GM12891 (cell line): ENCODE results near the gene LDLRAD3.

Experiments
- DNase-seq: peaks from one replicate; pipeline ENCODE4 v3.0.0; 2011; ENCODE audit warnings: low spot score; ENCODE audit not compliant: insufficient read length
- FAIRE-seq: peaks from 2 replicates; lab custom pipeline; 2011; peaks lifted over from hg19 to GRCh38; lab: Jason Lieb, UNC
- PAX5 ChIP-seq: IDR thresholded peaks from 2 replicates; pipeline ENCODE4 v1.6.1; 2011; ENCODE audit warnings: low read length, moderate library complexity, mild to moderate bottlenecking; ENCODE audit not compliant: insufficient read depth, severe bottlenecking
- POLR2A ChIP-seq: IDR thresholded peaks from 2 replicates; pipeline ENCODE4 v1.6.1; 2011; ENCODE audit warnings: low read depth, low read length, control low read depth
- POLR2AphosphoS5 ChIP-seq: IDR thresholded peaks from 2 replicates; pipeline ENCODE4 v1.6.1; 2011; ENCODE audit warnings: low read depth, low read length, control low read depth
- POU2F2 ChIP-seq: IDR thresholded peaks from 2 replicates; pipeline ENCODE4 v1.6.1; 2011; ENCODE audit warnings: low read depth, mild to moderate bottlenecking, control low read depth, low read length, moderate library complexity
- SPI1 ChIP-seq: IDR thresholded peaks from 2 replicates; pipeline ENCODE4 v1.6.1; 2011; ENCODE audit warnings: low read depth, low read length, control low read depth
- TAF1 ChIP-seq: IDR thresholded peaks from 2 replicates; pipeline ENCODE4 v1.6.1; 2011; ENCODE audit warnings: low read depth, low read length, control low read depth

The LDLRAD3 gene

GRCh38 chr11:36248436-36248835 lies 304.6 kb downstream of the LDLRAD3 start:
- DNase-seq (no peak), FAIRE-seq (no peak)
- TF ChIP-seq SPI1 (no peak), POLR2A (no peak), PAX5 (no peak), POU2F2 (no peak), POLR2AphosphoS5 (no peak), TAF1 (no peak)

- DNase-seq (no peak), FAIRE-seq (no peak)
- TF ChIP-seq TAF1: no peak
- TF ChIP-seq PAX5: no peak
- no peak for TF ChIP-seq SPI1
- TF ChIP-seq POLR2A: no peak
- no peak for TF ChIP-seq POU2F2
- no peak for TF ChIP-seq POLR2AphosphoS5
Measured at GRCh38 chr11:36249246-36249645, 305.4 kb downstream of the LDLRAD3 start.

- no peak for TF ChIP-seq TAF1
- FAIRE-seq (no peak), DNase-seq (no peak)
Measured at GRCh38 chr11:36251823-36252222, 308.0 kb downstream of the LDLRAD3 start.

- TF ChIP-seq POU2F2: no peak
- no peak for TF ChIP-seq PAX5
- TF ChIP-seq SPI1: no peak
- TF ChIP-seq POLR2AphosphoS5: no peak
- no peak for TF ChIP-seq POLR2A
- no peak for TF ChIP-seq TAF1
- DNase-seq (no peak), FAIRE-seq (no peak)
Measured at GRCh38 chr11:36253238-36253637, 309.4 kb downstream of the LDLRAD3 start.

GRCh38 chr11:36254713-36255112 lies 310.9 kb downstream of the LDLRAD3 start:
- TF ChIP-seq PAX5: no peak
- no peak for TF ChIP-seq POLR2A
- TF ChIP-seq SPI1: no peak
- no peak for TF ChIP-seq POU2F2
- TF ChIP-seq POLR2AphosphoS5: no peak
- DNase-seq (no peak), FAIRE-seq (no peak)

GRCh38 chr11:36257351-36257750 lies 313.5 kb downstream of the LDLRAD3 start:
- DNase-seq (no peak), FAIRE-seq (no peak)
- TF ChIP-seq PAX5 (no peak), POLR2A (no peak), SPI1 (no peak), TAF1 (no peak), POU2F2 (no peak), POLR2AphosphoS5 (no peak)

GRCh38 chr11:36258730-36259360 lies 315.0 kb downstream of the LDLRAD3 start:
- DNase-seq (peak; percentile 22), FAIRE-seq (peak; percentile 56)
- TF ChIP-seq POLR2AphosphoS5 (no peak), TAF1 (no peak), POLR2A (no peak), POU2F2 (no peak), SPI1 (no peak), PAX5 (no peak)

GRCh38 chr11:36261094-36261493 lies 317.2 kb downstream of the LDLRAD3 start:
- TF ChIP-seq POLR2AphosphoS5 (no peak), TAF1 (no peak), PAX5 (no peak), POU2F2 (no peak), POLR2A (no peak), SPI1 (no peak)
- FAIRE-seq (no peak), DNase-seq (no peak)

- FAIRE-seq (no peak), DNase-seq (no peak)
- no peak for TF ChIP-seq POU2F2
- no peak for TF ChIP-seq POLR2A
- TF ChIP-seq PAX5: no peak
- TF ChIP-seq TAF1: no peak
- TF ChIP-seq POLR2AphosphoS5: no peak
- TF ChIP-seq SPI1: no peak
Measured at GRCh38 chr11:36264011-36264972, 320.4 kb downstream of the LDLRAD3 start.

- FAIRE-seq: no peak
- DNase-seq: no peak
- TF ChIP-seq POLR2A: no peak
- no peak for TF ChIP-seq PAX5
Measured at GRCh38 chr11:36264973-36265344, 321.1 kb downstream of the LDLRAD3 start.
